Measurements from ENCODE around the gene IL12B. TPM values are rescaled to one million over a fixed set of nuclear protein-coding genes. Genes with fewer than 3 reads are reported as not detected.

IL12B gene
- 0.11 TPM in 1 of 2 replicates, not detected in the other for total RNA-seq

DNA sequence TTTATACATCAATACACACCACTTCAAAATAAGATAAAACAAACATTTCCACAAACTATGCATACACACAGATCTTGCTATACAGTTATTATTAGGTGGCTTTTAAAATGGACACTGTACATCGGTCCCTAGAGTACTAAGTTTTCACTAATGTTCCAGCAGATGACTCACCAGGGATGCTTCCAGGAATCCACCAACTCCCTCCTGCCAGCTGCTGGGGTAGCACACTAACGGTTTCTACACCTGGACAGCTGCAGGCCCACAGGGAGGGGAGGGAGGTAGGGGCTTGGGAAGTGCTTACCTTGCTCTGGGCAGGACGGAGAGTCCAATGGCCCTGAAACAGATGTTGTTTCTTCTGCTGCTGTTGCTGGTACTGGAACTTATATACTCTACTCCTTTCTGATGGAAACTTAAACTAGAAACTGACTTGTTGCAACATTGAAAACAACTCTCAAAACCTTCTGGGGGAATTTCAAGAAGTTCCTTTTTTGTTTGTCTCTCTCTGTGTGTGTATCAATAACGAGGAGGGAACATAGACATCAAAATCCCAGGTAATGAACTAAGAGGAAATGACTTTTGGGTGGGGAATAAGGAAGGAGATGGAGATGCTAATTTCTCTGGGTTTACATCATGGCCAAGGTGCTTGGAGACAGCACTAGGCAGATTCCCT lies at the start of gene IL12B:
TSS of gene IL12B (minus strand) at position 357 of the 670 bp plus-strand sequence. CDS start 3,705 bp downstream, outside the sequence.

Small RNAs within 50 kb of the gene (small RNA-seq; reads per million reads assigned to genes)
- not detected for gene RNU4ATAC2P

Other genes with a start within 250 kb of the IL12B start
- 77.1 and 85.4 TPM in 2 replicates for gene EBF1, start 230.6 kb downstream of the IL12B start, total RNA-seq
- gene RNF145, start 120.9 kb downstream of the IL12B start, total RNA-seq: 39.9 and 41.8 TPM in 2 replicates
- 35.3 and 42.9 TPM in 2 replicates for gene UBLCP1, start 67.2 kb downstream of the IL12B start, total RNA-seq